Measurements from ENCODE around the gene PHLDA2.
"Not testable (repeated sequence)": the region's sequence is repeated elsewhere in the genome, so short reads cannot be mapped to it uniquely, and the experiment has no call there.

Gene PHLDA2

GRCh38 chr11:2911088-2911784 lies 18.0 kb downstream of the PHLDA2 start:
- peaks cover 0 to 39% (median 31%) of the 10 kb centered on the region in 4 experiments for H3K4me1 ChIP-seq (ENCODE audit: control extremely low read depth in 1 of 4, control insufficient read depth in 4 of 4, insufficient read depth in 4 of 4, low read length in 3 of 4)
- H3K27ac ChIP-seq (ENCODE audit: insufficient read depth in 1 of 2, low read depth in 1 of 2, low read length in 2 of 2, poor library complexity in 1 of 2, severe bottlenecking in 2 of 2), result no peak overlapping the region
- DNase-seq, result no peak
- ChIA-PET CTCF (interaction anchor here (1.5 to 1.6 kb wide), 2 partner anchors 16 to 19 kb away, joined by 3 read pairs; no protein-coding TSS in a partner anchor), POLR2A (no interaction called here)
- WGBS (ENCODE audit: insufficient coverage), result 94% methylated on average over 16 of the region's 18 CpGs
- peaks cover 0 to 9% (median 0%) of the 10 kb centered on the region in 5 experiments for H3K27me3 ChIP-seq (replicated peaks in 2 of 5; ENCODE audit: control insufficient read depth in 4 of 5, insufficient read depth in 5 of 5, low read length in 4 of 5)
- H3K4me3 ChIP-seq (ENCODE audit: control insufficient read depth in 1 of 7, extremely low read depth in 1 of 7, insufficient read depth in 4 of 7, low read depth in 2 of 7, low read length in 6 of 7), result no peak overlapping the region
- H3K36me3 ChIP-seq (ENCODE audit: control insufficient read depth in 4 of 4, insufficient read depth in 4 of 4, low read length in 3 of 4), result no peaks in the 10 kb centered on the region
- no peaks in the 10 kb centered on the region for H3K9me3 ChIP-seq (ENCODE audit: control extremely low read depth in 1 of 5, control insufficient read depth in 4 of 5, insufficient read depth in 2 of 5, low read depth in 1 of 5, low read length in 4 of 5)

GRCh38 chr11:2910401-2910955 lies 18.7 kb downstream of the PHLDA2 start:
- Histone ChIP-seq H3K27ac (ENCODE audit: insufficient read depth in 1 of 2, low read depth in 1 of 2, low read length in 2 of 2, poor library complexity in 1 of 2, severe bottlenecking in 2 of 2) (no peak overlapping the region), H3K36me3 (ENCODE audit: control insufficient read depth in 4 of 4, insufficient read depth in 4 of 4, low read length in 3 of 4) (no peaks in the 10 kb centered on the region)
- CTCF ChIA-PET, result interaction anchor here (1.5 to 1.6 kb wide), 2 partner anchors 15 to 20 kb away, joined by 3 read pairs; no protein-coding TSS in a partner anchor

GRCh38 chr11:2909133-2909902 lies 19.9 kb downstream of the PHLDA2 start:
- Histone ChIP-seq H3K4me1 (ENCODE audit: control extremely low read depth in 1 of 4, control insufficient read depth in 4 of 4, insufficient read depth in 4 of 4, low read length in 3 of 4) (peaks cover 0 to 25% (median 18%) of the 10 kb centered on the region in 4 experiments), H3K27ac (ENCODE audit: insufficient read depth in 1 of 2, low read depth in 1 of 2, low read length in 2 of 2, poor library complexity in 1 of 2, severe bottlenecking in 2 of 2) (no peak overlapping the region), H3K27me3 (replicated peaks in 2 of 5; ENCODE audit: control insufficient read depth in 4 of 5, insufficient read depth in 5 of 5, low read length in 4 of 5) (peaks cover 0 to 9% (median 0%) of the 10 kb centered on the region in 5 experiments), H3K36me3 (ENCODE audit: control insufficient read depth in 4 of 4, insufficient read depth in 4 of 4, low read length in 3 of 4) (no peaks in the 10 kb centered on the region), H3K4me3 (ENCODE audit: control insufficient read depth in 1 of 7, extremely low read depth in 1 of 7, insufficient read depth in 4 of 7, low read depth in 2 of 7, low read length in 6 of 7) (no peak overlapping the region), H3K9me3 (ENCODE audit: control extremely low read depth in 1 of 5, control insufficient read depth in 4 of 5, insufficient read depth in 2 of 5, low read depth in 1 of 5, low read length in 4 of 5) (no peaks in the 10 kb centered on the region)
- WGBS (ENCODE audit: insufficient coverage), result 69% methylated on average over 70 of the region's 78 CpGs
- ChIA-PET CTCF (interaction anchor here (1.5 kb wide), 1 partner anchor 14 kb away, joined by 3 read pairs; no protein-coding TSS in a partner anchor), POLR2A (no interaction called here)
- DNase-seq, result no peak

More at GRCh38 chr11:2910401-2910955, 18.7 kb downstream of the PHLDA2 start:
- no peak for DNase-seq
- Histone ChIP-seq H3K27me3 (replicated peaks in 2 of 5; ENCODE audit: control insufficient read depth in 4 of 5, insufficient read depth in 5 of 5, low read length in 4 of 5) (peaks cover 0 to 9% (median 0%) of the 10 kb centered on the region in 5 experiments), H3K9me3 (ENCODE audit: control extremely low read depth in 1 of 5, control insufficient read depth in 4 of 5, insufficient read depth in 2 of 5, low read depth in 1 of 5, low read length in 4 of 5) (no peaks in the 10 kb centered on the region), H3K4me3 (ENCODE audit: control insufficient read depth in 1 of 7, extremely low read depth in 1 of 7, insufficient read depth in 4 of 7, low read depth in 2 of 7, low read length in 6 of 7) (no peak overlapping the region), H3K4me1 (ENCODE audit: control extremely low read depth in 1 of 4, control insufficient read depth in 4 of 4, insufficient read depth in 4 of 4, low read length in 3 of 4) (peaks cover 0 to 36% (median 29%) of the 10 kb centered on the region in 4 experiments)
- WGBS (ENCODE audit: insufficient coverage), result 94% methylated on average over 12 of the region's 13 CpGs
- POLR2A ChIA-PET, result no interaction called here

GRCh38 chr11:2908130-2908529 lies 21.1 kb downstream of the PHLDA2 start:
- POLR2A ChIA-PET, result no interaction called here
- CTCF ChIA-PET, result no interaction called here
- DNase-seq, result no peak
- no peak overlapping the region for H3K27ac ChIP-seq (ENCODE audit: insufficient read depth in 1 of 2, low read depth in 1 of 2, low read length in 2 of 2, poor library complexity in 1 of 2, severe bottlenecking in 2 of 2)
- peaks cover 0 to 9% (median 0%) of the 10 kb centered on the region in 5 experiments for H3K27me3 ChIP-seq (replicated peaks in 2 of 5; ENCODE audit: control insufficient read depth in 4 of 5, insufficient read depth in 5 of 5, low read length in 4 of 5)
- H3K4me3 ChIP-seq (ENCODE audit: control insufficient read depth in 1 of 7, extremely low read depth in 1 of 7, insufficient read depth in 4 of 7, low read depth in 2 of 7, low read length in 6 of 7), result no peak overlapping the region
- H3K9me3 ChIP-seq (ENCODE audit: control extremely low read depth in 1 of 5, control insufficient read depth in 4 of 5, insufficient read depth in 2 of 5, low read depth in 1 of 5, low read length in 4 of 5), result no peaks in the 10 kb centered on the region
- H3K4me1 ChIP-seq (ENCODE audit: control extremely low read depth in 1 of 4, control insufficient read depth in 4 of 4, insufficient read depth in 4 of 4, low read length in 3 of 4), result peaks cover 0 to 15% (median 11%) of the 10 kb centered on the region in 4 experiments
- no peaks in the 10 kb centered on the region for H3K36me3 ChIP-seq (ENCODE audit: control insufficient read depth in 4 of 4, insufficient read depth in 4 of 4, low read length in 3 of 4)
- 97% methylated on average over 12 of the region's 14 CpGs for WGBS (ENCODE audit: insufficient coverage)

- CTCF ChIA-PET, result interaction anchor here (2.4 to 4.0 kb wide), 3 partner anchors 13 to 373 kb away, joined by 14 to 18 read pairs (median 17); no protein-coding TSS in a partner anchor
- POLR2A ChIA-PET, result not testable (repeated sequence)
- H3K4me1 ChIP-seq (ENCODE audit: control extremely low read depth in 1 of 4, control insufficient read depth in 4 of 4, insufficient read depth in 4 of 4, low read length in 3 of 4), result peaks cover 0 to 27% (median 20%) of the 10 kb centered on the region in 4 experiments
Observed at GRCh38 chr11:2905299-2905698, 23.9 kb downstream of the PHLDA2 start.

GRCh38 chr11:2904153-2905052 lies 24.8 kb downstream of the PHLDA2 start:
- H3K4me1 ChIP-seq (ENCODE audit: control extremely low read depth in 1 of 4, control insufficient read depth in 4 of 4, insufficient read depth in 4 of 4, low read length in 3 of 4), result peaks cover 0 to 35% (median 27%) of the 10 kb centered on the region in 4 experiments
- 92% methylated on average over 18 of the region's 21 CpGs for WGBS (ENCODE audit: insufficient coverage)

More at GRCh38 chr11:2905299-2905698, 23.9 kb downstream of the PHLDA2 start:
- WGBS (ENCODE audit: insufficient coverage), result 100% methylated on average over 7 of the region's 7 CpGs
- not testable (repeated sequence) for H3K4me3 ChIP-seq (ENCODE audit: control insufficient read depth in 1 of 7, extremely low read depth in 1 of 7, insufficient read depth in 4 of 7, low read depth in 2 of 7, low read length in 6 of 7); H3K36me3 ChIP-seq (ENCODE audit: control insufficient read depth in 4 of 4, insufficient read depth in 4 of 4, low read length in 3 of 4); DNase-seq; H3K27ac ChIP-seq (ENCODE audit: insufficient read depth in 1 of 2, low read depth in 1 of 2, low read length in 2 of 2, poor library complexity in 1 of 2, severe bottlenecking in 2 of 2); H3K27me3 ChIP-seq (replicated peaks in 2 of 5; ENCODE audit: control insufficient read depth in 4 of 5, insufficient read depth in 5 of 5, low read length in 4 of 5); H3K9me3 ChIP-seq (ENCODE audit: control extremely low read depth in 1 of 5, control insufficient read depth in 4 of 5, insufficient read depth in 2 of 5, low read depth in 1 of 5, low read length in 4 of 5)

More at GRCh38 chr11:2904153-2905052, 24.8 kb downstream of the PHLDA2 start:
- Histone ChIP-seq H3K27me3 (replicated peaks in 2 of 5; ENCODE audit: control insufficient read depth in 4 of 5, insufficient read depth in 5 of 5, low read length in 4 of 5) (peaks cover 0 to 9% (median 0%) of the 10 kb centered on the region in 5 experiments), H3K36me3 (ENCODE audit: control insufficient read depth in 4 of 4, insufficient read depth in 4 of 4, low read length in 3 of 4) (no peaks in the 10 kb centered on the region), H3K27ac (ENCODE audit: insufficient read depth in 1 of 2, low read depth in 1 of 2, low read length in 2 of 2, poor library complexity in 1 of 2, severe bottlenecking in 2 of 2) (no peak overlapping the region), H3K9me3 (ENCODE audit: control extremely low read depth in 1 of 5, control insufficient read depth in 4 of 5, insufficient read depth in 2 of 5, low read depth in 1 of 5, low read length in 4 of 5) (no peaks in the 10 kb centered on the region), H3K4me3 (ENCODE audit: control insufficient read depth in 1 of 7, extremely low read depth in 1 of 7, insufficient read depth in 4 of 7, low read depth in 2 of 7, low read length in 6 of 7) (no peak overlapping the region)
- ChIA-PET CTCF (interaction anchor here (1.6 to 4.0 kb wide), 4 partner anchors 12 to 372 kb away, joined by 6 to 18 read pairs (median 16); no protein-coding TSS in a partner anchor), POLR2A (no interaction called here)
- no peak for DNase-seq
